Measurements from ENCODE around the gene OSBPL3.

OSBPL3 gene

GRCh38 chr7:24764011-24764410 is 216.0 kb downstream of the OSBPL3 start:
- Mint-ChIP-seq H3K27ac (no peak overlapping the region), H3K4me3 (no peak overlapping the region), H3K27me3 (peaks cover 21% of the 10 kb centered on the region), H3K36me3 (no peaks in the 10 kb centered on the region), H3K4me1 (no peaks in the 10 kb centered on the region), H3K9me3 (no peaks in the 10 kb centered on the region)

- Mint-ChIP-seq H3K27ac (no peak overlapping the region), H3K4me3 (no peak overlapping the region), H3K4me1 (no peaks in the 10 kb centered on the region), H3K9me3 (no peaks in the 10 kb centered on the region), H3K36me3 (no peaks in the 10 kb centered on the region), H3K27me3 (peaks cover 27% of the 10 kb centered on the region)
Observed at GRCh38 chr7:24763303-24763901, 216.6 kb downstream of the OSBPL3 start.

- H3K4me1 Mint-ChIP-seq = peaks cover 5% of the 10 kb centered on the region
- no peak overlapping the region for H3K27ac Mint-ChIP-seq
- H3K9me3 Mint-ChIP-seq = no peaks in the 10 kb centered on the region
- no peak overlapping the region for H3K4me3 Mint-ChIP-seq
- H3K36me3 Mint-ChIP-seq = no peaks in the 10 kb centered on the region
- H3K27me3 Mint-ChIP-seq = peaks cover 30% of the 10 kb centered on the region
Observed at GRCh38 chr7:24762771-24763170, 217.2 kb downstream of the OSBPL3 start.

GRCh38 chr7:24760968-24761367 is 219.0 kb downstream of the OSBPL3 start:
- Mint-ChIP-seq H3K27ac (no peak overlapping the region), H3K4me1 (peaks cover 14% of the 10 kb centered on the region), H3K27me3 (peaks cover 31% of the 10 kb centered on the region), H3K36me3 (no peaks in the 10 kb centered on the region), H3K4me3 (no peak overlapping the region), H3K9me3 (no peaks in the 10 kb centered on the region)

GRCh38 chr7:24757353-24758275 is 222.4 kb downstream of the OSBPL3 start, which contains the start of gene GSDME:
TSS of gene GSDME (minus strand) at chr7:24757464. CDS start at chr7:24749774, 7,690 bp downstream.
- Mint-ChIP-seq H3K27ac (peak within 1 kb of the TSS; percentile 69), H3K4me1 (peaks cover 31% of the 10 kb centered on the region), H3K36me3 (no peaks in the 10 kb centered on the region), H3K4me3 (peak within 1 kb of the TSS; percentile 85), H3K27me3 (peaks cover 24% of the 10 kb centered on the region), H3K9me3 (no peaks in the 10 kb centered on the region)

- peak overlapping the region; percentile 69 for H3K27ac Mint-ChIP-seq
- H3K4me3 Mint-ChIP-seq = peak overlapping the region; percentile 85
- peaks cover 31% of the 10 kb centered on the region for H3K4me1 Mint-ChIP-seq
- no peaks in the 10 kb centered on the region for H3K36me3 Mint-ChIP-seq
- peaks cover 26% of the 10 kb centered on the region for H3K27me3 Mint-ChIP-seq
- H3K9me3 Mint-ChIP-seq = no peaks in the 10 kb centered on the region
Observed at GRCh38 chr7:24756545-24757352, 223.2 kb downstream of the OSBPL3 start.

- Mint-ChIP-seq H3K4me1 (peaks cover 31% of the 10 kb centered on the region), H3K36me3 (no peaks in the 10 kb centered on the region), H3K4me3 (peak overlapping the region; percentile 85), H3K27me3 (peaks cover 23% of the 10 kb centered on the region), H3K27ac (peak overlapping the region; percentile 69), H3K9me3 (no peaks in the 10 kb centered on the region)
Observed at GRCh38 chr7:24755541-24756407, 224.2 kb downstream of the OSBPL3 start.

GRCh38 chr7:24754906-24755506 is 225.0 kb downstream of the OSBPL3 start:
- H3K4me3 Mint-ChIP-seq = peak overlapping the region; percentile 85

GRCh38 chr7:24752073-24752800 is 227.7 kb downstream of the OSBPL3 start:
- Mint-ChIP-seq H3K27ac (no peak overlapping the region), H3K36me3 (peaks cover 3% of the 10 kb centered on the region), H3K4me3 (no peak overlapping the region), H3K27me3 (peaks cover 8% of the 10 kb centered on the region), H3K4me1 (peaks cover 26% of the 10 kb centered on the region), H3K9me3 (no peaks in the 10 kb centered on the region)

More at GRCh38 chr7:24754906-24755506, 225.0 kb downstream of the OSBPL3 start:
- peaks cover 20% of the 10 kb centered on the region for H3K27me3 Mint-ChIP-seq
- H3K36me3 Mint-ChIP-seq = no peaks in the 10 kb centered on the region
- H3K4me1 Mint-ChIP-seq = peaks cover 31% of the 10 kb centered on the region
- H3K9me3 Mint-ChIP-seq = no peaks in the 10 kb centered on the region
- peak overlapping the region; percentile 69 for H3K27ac Mint-ChIP-seq

- Mint-ChIP-seq H3K27me3 (peaks cover 8% of the 10 kb centered on the region), H3K27ac (no peak overlapping the region), H3K9me3 (no peaks in the 10 kb centered on the region), H3K4me1 (peaks cover 22% of the 10 kb centered on the region), H3K36me3 (peaks cover 3% of the 10 kb centered on the region), H3K4me3 (no peak overlapping the region)
Observed at GRCh38 chr7:24751484-24751883, 228.5 kb downstream of the OSBPL3 start.

- H3K9me3 Mint-ChIP-seq = no peaks in the 10 kb centered on the region
- H3K4me1 Mint-ChIP-seq = peaks cover 13% of the 10 kb centered on the region
- H3K27me3 Mint-ChIP-seq = peaks cover 8% of the 10 kb centered on the region
- H3K4me3 Mint-ChIP-seq = no peak overlapping the region
- H3K36me3 Mint-ChIP-seq = peaks cover 3% of the 10 kb centered on the region
- H3K27ac Mint-ChIP-seq = no peak overlapping the region
Observed at GRCh38 chr7:24750441-24751055, 229.4 kb downstream of the OSBPL3 start.

- Mint-ChIP-seq H3K27ac (peak overlapping the region; percentile 23), H3K36me3 (peaks cover 3% of the 10 kb centered on the region), H3K4me3 (no peak overlapping the region), H3K9me3 (no peaks in the 10 kb centered on the region), H3K27me3 (peaks cover 11% of the 10 kb centered on the region), H3K4me1 (no peaks in the 10 kb centered on the region)
Observed at GRCh38 chr7:24748521-24748920, 231.5 kb downstream of the OSBPL3 start.

Measured in activated naive CD4-positive, alpha-beta T cell treated with anti-CD3 and anti-CD28 coated beads, Interleukin-2, amount 50 U/mL, for 24 hours (primary cell).